ENCODE measurements around the gene CAPRIN1.
A peak's percentile ranks its signal among the peaks of the same experiment; 100 is the strongest.
"Not testable (repeated sequence)": the region's sequence is repeated elsewhere in the genome, so short reads cannot be mapped to it uniquely, and the experiment has no call there.

CAPRIN1 gene

GRCh38 chr11:34091825-34092224, 40.3 kb downstream of the CAPRIN1 start:
- TF ChIP-seq CTCF (IDR thresholded peaks at IDR 0.05; ENCODE audit: low read depth, low read length, missing control alignments): no peak
- no peak for DNase-seq (ENCODE audit: low read depth)

GRCh38 chr11:34094900-34095299, 43.4 kb downstream of the CAPRIN1 start:
- H3K4me3 ChIP-seq (ENCODE audit: low read depth, low read length); DNase-seq (ENCODE audit: low read depth): not testable (repeated sequence)

More at GRCh38 chr11:34091825-34092224, 40.3 kb downstream of the CAPRIN1 start:
- H3K4me3 ChIP-seq (ENCODE audit: low read depth, low read length): no peak overlapping the region

- H3K4me3 ChIP-seq (ENCODE audit: low read depth, low read length): no peak overlapping the region
- TF ChIP-seq CTCF (IDR thresholded peaks at IDR 0.05; ENCODE audit: low read depth, low read length, missing control alignments): no peak
- DNase-seq (ENCODE audit: low read depth): no peak
Observed at GRCh38 chr11:34098813-34099212, 47.3 kb downstream of the CAPRIN1 start.

- DNase-seq (ENCODE audit: low read depth): no peak
- peak overlapping the region; percentile 70 for H3K4me3 ChIP-seq (ENCODE audit: low read depth, low read length)
- no peak for TF ChIP-seq CTCF (IDR thresholded peaks at IDR 0.05; ENCODE audit: low read depth, low read length, missing control alignments)
Observed at GRCh38 chr11:34104680-34105078, 53.1 kb downstream of the CAPRIN1 start.

GRCh38 chr11:34105079-34105956, 53.8 kb downstream of the CAPRIN1 start, which contains the start of gene NAT10:
Gene NAT10 (plus strand): TSS chr11:34105629. CDS start chr11:34108226, 2,597 bp downstream.
- peak within 1 kb of the TSS; percentile 70 for H3K4me3 ChIP-seq (ENCODE audit: low read depth, low read length)
- TF ChIP-seq CTCF (IDR thresholded peaks at IDR 0.05; ENCODE audit: low read depth, low read length, missing control alignments): peak; percentile 40
- DNase-seq (ENCODE audit: low read depth): peak; percentile 99

GRCh38 chr11:34105957-34106504, 54.5 kb downstream of the CAPRIN1 start:
- H3K4me3 ChIP-seq (ENCODE audit: low read depth, low read length): peak overlapping the region; percentile 70
- no peak for TF ChIP-seq CTCF (IDR thresholded peaks at IDR 0.05; ENCODE audit: low read depth, low read length, missing control alignments)
- no peak for DNase-seq (ENCODE audit: low read depth)

GRCh38 chr11:34111722-34112270, 60.3 kb downstream of the CAPRIN1 start:
- no peak for DNase-seq (ENCODE audit: low read depth)
- no peak overlapping the region for H3K4me3 ChIP-seq (ENCODE audit: low read depth, low read length)
- no peak for TF ChIP-seq CTCF (IDR thresholded peaks at IDR 0.05; ENCODE audit: low read depth, low read length, missing control alignments)

Measured in GM12864 (cell line).